Activated CD4-positive, alpha-beta memory T cell treated with anti-CD3 and anti-CD28 coated beads, Interleukin-2, amount 10 ng/mL, durations not matched to agents 7 days and 5 days (primary cell): Measurements from ENCODE around the gene METTL6. TPM values are rescaled to one million over a fixed set of nuclear protein-coding genes. Genes with fewer than 3 reads are reported as not detected.

Source experiments
- CTCF ChIA-PET: fragments of 350-600 bp; sonication (Branson Sonifier 250); formaldehyde crosslinking; loops from one replicate; lab custom pipeline; 2021; ENCODE audit warnings: antibody characterized with exemption, inconsistent platforms; lab: Charles Lee
- POLR2A ChIA-PET: fragments of 350-600 bp; sonication (Branson Sonifier 250); formaldehyde crosslinking; loops from one replicate; lab custom pipeline; 2021; ENCODE audit warnings: antibody characterized with exemption; lab: Charles Lee
- DNase-seq: peaks from one replicate; pipeline ENCODE4 v3.0.0-alpha.2; 2020
- H3K27ac Mint-ChIP-seq: one replicate; pipeline ENCODE4 v1.8.0; 2021; ENCODE audit warnings: mild to moderate bottlenecking, mixed read lengths
- H3K27me3 Mint-ChIP-seq: one replicate; pipeline ENCODE4 v1.8.0; 2021; ENCODE audit warnings: mixed read lengths
- H3K36me3 Mint-ChIP-seq: one replicate; pipeline ENCODE4 v1.8.0; 2021; ENCODE audit warnings: low read depth, mixed read lengths
- H3K4me1 Mint-ChIP-seq: one replicate; pipeline ENCODE4 v1.8.0; 2021; ENCODE audit warnings: mixed read lengths
- H3K4me3 Mint-ChIP-seq: one replicate; pipeline ENCODE4 v1.8.0; 2021; ENCODE audit warnings: mild to moderate bottlenecking, mixed read lengths
- H3K9me3 Mint-ChIP-seq: one replicate; pipeline ENCODE4 v1.8.0; 2021; ENCODE audit warnings: mixed read lengths
- total RNA-seq, 2 experiments: library from RNA; stranded (reverse); gene quantifications; one replicate each; pipeline ENCODE4 v1.2.3, GENCODE V29; 2021

METTL6 gene, protein sequence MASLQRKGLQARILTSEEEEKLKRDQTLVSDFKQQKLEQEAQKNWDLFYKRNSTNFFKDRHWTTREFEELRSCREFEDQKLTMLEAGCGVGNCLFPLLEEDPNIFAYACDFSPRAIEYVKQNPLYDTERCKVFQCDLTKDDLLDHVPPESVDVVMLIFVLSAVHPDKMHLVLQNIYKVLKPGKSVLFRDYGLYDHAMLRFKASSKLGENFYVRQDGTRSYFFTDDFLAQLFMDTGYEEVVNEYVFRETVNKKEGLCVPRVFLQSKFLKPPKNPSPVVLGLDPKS
- 10 to 100 TPM; 16.1 TPM for total RNA-seq

- Mint-ChIP-seq H3K4me1 (peaks cover 59% of the 10 kb centered on the region), H3K36me3 (peaks cover 70% of the 10 kb centered on the region), H3K27ac (peak within 1 kb of the TSS; percentile 90), H3K27me3 (no peaks in the 10 kb centered on the region), H3K4me3 (peak within 1 kb of the TSS; percentile 94), H3K9me3 (no peaks in the 10 kb centered on the region)
- POLR2A ChIA-PET = no interaction called here
- CTCF ChIA-PET = interaction anchor here (1.0 kb wide), 1 partner anchor 130 kb away, joined by 4 read pairs; no protein-coding TSS in a partner anchor
- DNase-seq = peak; percentile 87
Measured at GRCh38 chr3:15427182-15427880, at the start of gene METTL6, which contains the start of gene EAF1. METTL6 (minus strand) TSS chr3:15427544; CDS start chr3:15426511, 1,033 bp downstream. EAF1 (plus strand) TSS chr3:15427598; CDS start chr3:15427780, 182 bp downstream.

DNA sequence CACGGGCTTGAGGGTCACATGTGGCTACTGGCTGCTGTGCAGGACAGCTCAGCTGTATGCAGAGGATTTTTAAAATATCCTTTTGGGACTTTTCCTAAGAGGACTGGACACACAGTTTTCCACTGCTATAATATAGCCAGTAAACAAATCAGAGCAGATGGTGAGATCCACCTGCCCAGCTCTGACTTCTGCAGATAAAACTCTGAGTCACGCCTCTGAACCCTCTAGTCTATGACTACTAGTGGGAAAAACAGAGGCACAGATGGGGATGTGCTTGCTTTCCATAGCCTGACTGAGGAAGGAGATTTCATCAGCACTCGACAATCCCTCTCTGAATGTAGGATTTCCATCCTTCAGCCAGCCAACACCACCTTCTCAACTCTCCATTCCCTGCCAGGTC, 49.0 kb upstream of the METTL6 start:
- Mint-ChIP-seq H3K27me3 (peaks cover 2% of the 10 kb centered on the region), H3K4me3 (no peak overlapping the region), H3K27ac (no peak overlapping the region), H3K36me3 (no peaks in the 10 kb centered on the region), H3K4me1 (no peaks in the 10 kb centered on the region), H3K9me3 (no peaks in the 10 kb centered on the region)
- CTCF ChIA-PET = no interaction called here
- POLR2A ChIA-PET = no interaction called here
- no peak for DNase-seq

DNA sequence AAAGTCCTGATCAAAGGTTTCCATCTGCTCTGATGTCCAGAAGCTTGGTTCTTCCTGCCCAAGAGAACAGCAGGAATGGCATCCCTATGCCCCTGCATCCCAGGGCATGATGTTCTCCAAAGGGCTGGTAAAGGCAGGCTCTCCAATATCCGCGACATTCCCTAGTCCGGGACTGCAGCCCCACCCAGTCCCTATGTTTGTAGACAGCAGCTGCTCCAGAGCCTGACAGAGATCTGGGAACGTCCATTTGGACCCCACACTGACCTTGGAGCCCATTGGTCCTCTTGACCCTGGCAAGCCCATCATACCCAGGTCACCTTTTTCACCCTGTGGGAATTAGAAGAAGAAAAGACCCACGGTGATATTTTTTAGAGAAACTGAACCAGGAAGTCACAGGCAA, 47.8 kb upstream of the METTL6 start:
- H3K4me1 Mint-ChIP-seq = no peaks in the 10 kb centered on the region
- ChIA-PET CTCF (no interaction called here), POLR2A (no interaction called here)
- DNase-seq = no peak
- H3K36me3 Mint-ChIP-seq = no peaks in the 10 kb centered on the region
- H3K4me3 Mint-ChIP-seq = no peak overlapping the region
- no peaks in the 10 kb centered on the region for H3K9me3 Mint-ChIP-seq
- H3K27ac Mint-ChIP-seq = no peak overlapping the region
- no peaks in the 10 kb centered on the region for H3K27me3 Mint-ChIP-seq

GRCh38 chr3:15471861-15472260, 44.5 kb upstream of the METTL6 start:
- CTCF ChIA-PET = interaction anchor here (1.0 kb wide), 1 partner anchor 204 kb away, joined by 3 read pairs; no protein-coding TSS in a partner anchor
- Mint-ChIP-seq H3K4me3 (no peak overlapping the region), H3K9me3 (no peaks in the 10 kb centered on the region), H3K36me3 (no peaks in the 10 kb centered on the region), H3K27ac (no peak overlapping the region), H3K4me1 (peaks cover 3% of the 10 kb centered on the region), H3K27me3 (no peaks in the 10 kb centered on the region)
- POLR2A ChIA-PET = no interaction called here
- no peak for DNase-seq

GRCh38 chr3:15470849-15471248, 43.5 kb upstream of the METTL6 start:
- POLR2A ChIA-PET = no interaction called here
- peaks cover 3% of the 10 kb centered on the region for H3K36me3 Mint-ChIP-seq

DNA sequence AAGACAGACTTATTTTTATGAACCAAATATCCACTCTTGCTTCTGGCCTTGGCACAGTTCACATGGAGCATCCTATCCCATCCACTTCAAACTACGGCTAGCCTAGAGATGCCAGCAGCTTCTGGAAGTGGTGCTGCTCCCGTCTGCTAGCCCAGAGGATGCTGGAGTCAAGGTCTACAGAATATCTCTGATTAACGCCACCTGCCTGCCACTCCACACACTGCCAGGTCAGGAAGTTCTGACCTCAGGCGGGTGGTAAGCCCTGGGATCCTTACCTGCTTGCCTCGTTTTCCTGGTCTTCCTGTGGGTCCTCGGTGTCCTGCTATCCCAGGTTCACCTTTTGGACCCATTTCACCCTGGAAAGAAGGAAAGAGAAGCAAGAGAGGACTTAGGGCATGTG, 42.9 kb upstream of the METTL6 start:
- DNase-seq = no peak
- peaks cover 3% of the 10 kb centered on the region for H3K4me1 Mint-ChIP-seq
- no peaks in the 10 kb centered on the region for H3K27me3 Mint-ChIP-seq
- ChIA-PET CTCF (no interaction called here), POLR2A (no interaction called here)
- no peak overlapping the region for H3K4me3 Mint-ChIP-seq
- no peak overlapping the region for H3K27ac Mint-ChIP-seq
- H3K9me3 Mint-ChIP-seq = no peaks in the 10 kb centered on the region
- peaks cover 3% of the 10 kb centered on the region for H3K36me3 Mint-ChIP-seq

More at GRCh38 chr3:15470849-15471248, 43.5 kb upstream of the METTL6 start:
- Mint-ChIP-seq H3K4me1 (peaks cover 3% of the 10 kb centered on the region), H3K27ac (no peak overlapping the region), H3K4me3 (no peak overlapping the region), H3K9me3 (no peaks in the 10 kb centered on the region), H3K27me3 (no peaks in the 10 kb centered on the region)
- no peak for DNase-seq
- CTCF ChIA-PET = interaction anchor here (1.0 kb wide), 1 partner anchor 203 kb away, joined by 3 read pairs; no protein-coding TSS in a partner anchor

DNA sequence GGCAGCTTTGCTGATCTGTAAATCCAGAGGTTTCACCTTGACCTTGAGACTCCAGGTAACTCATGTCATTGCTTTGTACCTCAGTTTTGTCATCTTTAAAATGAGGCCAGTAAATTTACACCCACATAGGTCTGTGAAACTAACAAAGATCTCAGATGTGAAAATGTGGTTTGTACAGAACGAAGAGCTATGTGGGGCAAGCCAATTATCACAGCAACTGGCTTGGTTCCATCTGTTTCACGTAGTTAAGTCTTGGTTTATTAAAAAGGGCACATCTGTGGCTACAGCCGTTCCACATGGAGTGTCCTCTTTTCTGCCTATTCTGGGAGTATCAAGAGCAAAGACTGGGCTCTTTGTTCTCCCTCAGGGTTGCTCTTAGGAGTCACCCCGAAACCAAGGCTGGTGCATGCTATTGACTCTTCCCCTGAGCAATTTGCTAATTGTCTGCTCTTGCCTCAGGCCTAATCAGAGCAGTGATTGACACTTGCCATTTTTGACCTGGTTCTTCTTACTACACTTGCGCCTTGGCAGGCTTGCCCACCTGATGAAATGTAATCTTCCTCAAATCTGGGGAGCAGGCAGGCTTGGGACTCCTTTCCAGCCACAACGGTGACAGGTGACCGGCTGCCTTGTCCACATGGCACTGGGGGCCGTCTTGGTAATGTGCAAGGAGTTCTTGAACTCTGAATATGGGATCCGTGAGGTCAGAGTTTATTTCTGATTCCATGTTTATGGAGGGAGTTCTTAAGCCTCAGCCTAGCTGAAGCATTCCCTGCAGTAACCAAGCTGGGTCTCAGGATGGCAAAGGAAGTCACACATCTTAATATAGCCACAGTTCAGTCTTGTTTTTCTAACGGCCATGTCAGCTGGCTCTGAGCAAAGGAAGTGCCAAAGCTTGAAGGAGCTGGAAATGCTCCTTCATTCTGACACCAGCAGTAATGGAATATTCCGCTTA, 40.2 kb upstream of the METTL6 start:
- CTCF ChIA-PET = interaction anchor here (0.5 to 0.8 kb wide), 3 partner anchors 64 to 362 kb away, joined by 3 to 4 read pairs (median 3); no protein-coding TSS in a partner anchor

GRCh38 chr3:15465876-15466585, 38.7 kb upstream of the METTL6 start:
- H3K4me1 Mint-ChIP-seq = peaks cover 20% of the 10 kb centered on the region

More for the DNA sequence above, 40.2 kb upstream of the METTL6 start:
- Mint-ChIP-seq H3K36me3 (peaks cover 3% of the 10 kb centered on the region), H3K27me3 (no peaks in the 10 kb centered on the region), H3K4me3 (no peak overlapping the region), H3K9me3 (no peaks in the 10 kb centered on the region), H3K4me1 (peaks cover 8% of the 10 kb centered on the region), H3K27ac (no peak overlapping the region)
- POLR2A ChIA-PET = interaction anchor here (0.5 kb wide), 1 partner anchor 78 kb away, joined by 3 read pairs; no protein-coding TSS in a partner anchor
- no peak for DNase-seq

GRCh38 chr3:15462451-15462850, 35.1 kb upstream of the METTL6 start:
- Mint-ChIP-seq H3K4me3 (no peak overlapping the region), H3K9me3 (no peaks in the 10 kb centered on the region), H3K36me3 (peaks cover 3% of the 10 kb centered on the region), H3K4me1 (peaks cover 30% of the 10 kb centered on the region), H3K27me3 (no peaks in the 10 kb centered on the region), H3K27ac (no peak overlapping the region)
- no peak for DNase-seq
- ChIA-PET POLR2A (no interaction called here), CTCF (no interaction called here)

More at GRCh38 chr3:15465876-15466585, 38.7 kb upstream of the METTL6 start:
- no peak for DNase-seq
- no peaks in the 10 kb centered on the region for H3K9me3 Mint-ChIP-seq
- CTCF ChIA-PET = no interaction called here
- no peaks in the 10 kb centered on the region for H3K27me3 Mint-ChIP-seq
- POLR2A ChIA-PET = no interaction called here
- H3K4me3 Mint-ChIP-seq = no peak overlapping the region
- no peak overlapping the region for H3K27ac Mint-ChIP-seq
- H3K36me3 Mint-ChIP-seq = peaks cover 3% of the 10 kb centered on the region

DNA sequence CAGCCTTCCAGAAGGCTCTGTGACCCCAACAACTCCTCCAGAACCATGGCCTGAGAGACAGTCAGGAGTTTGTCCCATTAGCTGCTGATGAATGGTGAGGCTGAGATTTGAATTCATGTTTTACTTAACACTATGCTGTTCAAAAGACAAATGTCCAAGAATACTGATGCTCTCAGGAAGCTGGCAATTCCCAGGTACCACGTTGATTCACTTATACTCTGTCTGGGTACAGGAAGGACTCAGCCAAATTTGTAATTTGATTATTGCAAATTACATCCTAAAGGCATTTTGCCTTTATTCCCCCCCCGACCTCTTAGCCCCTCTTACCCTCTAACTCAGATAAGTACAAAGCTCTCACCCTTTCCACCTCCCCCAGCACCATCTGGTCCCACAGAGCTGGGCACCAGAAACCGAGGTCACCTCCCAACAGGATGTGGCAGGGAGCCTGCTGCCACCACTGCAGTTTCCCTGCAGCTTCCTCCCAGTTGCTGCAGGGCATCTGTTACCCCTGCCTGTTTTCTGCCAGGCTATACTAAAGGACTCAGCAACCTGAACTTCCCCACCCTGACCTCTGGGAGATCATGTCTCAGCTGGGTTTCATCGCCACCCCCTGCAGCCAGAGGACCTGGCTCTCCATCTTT, 33.7 kb upstream of the METTL6 start:
- CTCF ChIA-PET = interaction anchor here (1.0 kb wide), 1 partner anchor 8 kb away, joined by 3 read pairs; no protein-coding TSS in a partner anchor
- Mint-ChIP-seq H3K27me3 (no peaks in the 10 kb centered on the region), H3K36me3 (peaks cover 2% of the 10 kb centered on the region), H3K4me1 (peaks cover 29% of the 10 kb centered on the region), H3K9me3 (no peaks in the 10 kb centered on the region), H3K4me3 (no peak overlapping the region), H3K27ac (peak overlapping the region; percentile 34)
- POLR2A ChIA-PET = interaction anchor here (0.6 to 1.2 kb wide), 2 partner anchors 75 to 255 kb away, joined by 3 to 4 read pairs; partner anchors contain the start of gene CAPN7
- peak; percentile 52 for DNase-seq

- H3K9me3 Mint-ChIP-seq = no peaks in the 10 kb centered on the region
- CTCF ChIA-PET = no interaction called here
- no peaks in the 10 kb centered on the region for H3K36me3 Mint-ChIP-seq
- peak; percentile 3 for DNase-seq
- no peak overlapping the region for H3K27ac Mint-ChIP-seq
- POLR2A ChIA-PET = no interaction called here
- no peak overlapping the region for H3K4me3 Mint-ChIP-seq
- no peaks in the 10 kb centered on the region for H3K27me3 Mint-ChIP-seq
- H3K4me1 Mint-ChIP-seq = peaks cover 29% of the 10 kb centered on the region
Measured at GRCh38 chr3:15458212-15458780, 31.0 kb upstream of the METTL6 start.
